Esophagus muscularis mucosa (tissue), 4 donors: Measurements from ENCODE around the gene ARSH.

ENCODE experiments used
- EP300 ChIP-seq: sonication (generic); formaldehyde crosslinking; IDR thresholded peaks from one replicate; pipeline ENCODE4 v1.6.1; 2017; ENCODE audit warnings: antibody characterized with exemption
- POLR2A ChIP-seq: fragments of 450-650 bp; IDR thresholded peaks from one replicate; pipeline ENCODE4 v1.6.1; 2017; ENCODE audit warnings: antibody characterized with exemption, moderate library complexity, mild to moderate bottlenecking, low read depth
- TF ChIP-seq, protein P1 (sequence below), 3 experiments: fragments of 200-600 bp in 2 of 3; fragments of 450-650 bp in 1 of 3; sonication (generic) in 2 of 3; IDR thresholded peaks; one replicate each; pipeline ENCODE4 v1.5.1; 2017 to 2019; ENCODE audit warnings: antibody characterized with exemption in 3 of 3, mild to moderate bottlenecking in 2 of 3, moderate library complexity in 1 of 3

DNA sequence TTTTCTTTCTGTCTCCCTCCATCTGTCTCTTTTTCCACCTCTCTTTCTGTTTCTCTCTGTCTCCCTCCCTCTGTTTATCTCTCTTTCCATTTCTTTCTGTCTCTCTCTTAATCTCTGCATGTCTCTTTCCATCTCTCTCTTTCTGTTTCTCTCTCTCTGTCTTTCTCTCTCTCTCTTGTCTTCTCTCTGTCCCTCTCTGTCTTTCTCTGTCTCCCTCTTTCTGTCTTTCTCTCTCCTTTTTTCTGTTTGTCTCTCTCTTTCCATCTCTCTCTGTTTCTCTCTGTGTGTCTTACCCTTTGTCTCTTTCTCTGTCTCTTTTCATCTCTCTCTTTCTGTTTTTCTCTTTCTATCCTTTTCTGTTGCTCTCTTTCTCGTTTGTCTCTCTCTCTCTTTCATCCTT is 69.6 kb downstream of the ARSH start:
- TF ChIP-seq, protein P1, sequence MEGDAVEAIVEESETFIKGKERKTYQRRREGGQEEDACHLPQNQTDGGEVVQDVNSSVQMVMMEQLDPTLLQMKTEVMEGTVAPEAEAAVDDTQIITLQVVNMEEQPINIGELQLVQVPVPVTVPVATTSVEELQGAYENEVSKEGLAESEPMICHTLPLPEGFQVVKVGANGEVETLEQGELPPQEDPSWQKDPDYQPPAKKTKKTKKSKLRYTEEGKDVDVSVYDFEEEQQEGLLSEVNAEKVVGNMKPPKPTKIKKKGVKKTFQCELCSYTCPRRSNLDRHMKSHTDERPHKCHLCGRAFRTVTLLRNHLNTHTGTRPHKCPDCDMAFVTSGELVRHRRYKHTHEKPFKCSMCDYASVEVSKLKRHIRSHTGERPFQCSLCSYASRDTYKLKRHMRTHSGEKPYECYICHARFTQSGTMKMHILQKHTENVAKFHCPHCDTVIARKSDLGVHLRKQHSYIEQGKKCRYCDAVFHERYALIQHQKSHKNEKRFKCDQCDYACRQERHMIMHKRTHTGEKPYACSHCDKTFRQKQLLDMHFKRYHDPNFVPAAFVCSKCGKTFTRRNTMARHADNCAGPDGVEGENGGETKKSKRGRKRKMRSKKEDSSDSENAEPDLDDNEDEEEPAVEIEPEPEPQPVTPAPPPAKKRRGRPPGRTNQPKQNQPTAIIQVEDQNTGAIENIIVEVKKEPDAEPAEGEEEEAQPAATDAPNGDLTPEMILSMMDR (IDR thresholded peaks at IDR 0.05): no peak
- TF ChIP-seq POLR2A (no peak), EP300 (no peak)
